ENCODE measurements around the gene FOXF2.

FOXF2 gene

DNA sequence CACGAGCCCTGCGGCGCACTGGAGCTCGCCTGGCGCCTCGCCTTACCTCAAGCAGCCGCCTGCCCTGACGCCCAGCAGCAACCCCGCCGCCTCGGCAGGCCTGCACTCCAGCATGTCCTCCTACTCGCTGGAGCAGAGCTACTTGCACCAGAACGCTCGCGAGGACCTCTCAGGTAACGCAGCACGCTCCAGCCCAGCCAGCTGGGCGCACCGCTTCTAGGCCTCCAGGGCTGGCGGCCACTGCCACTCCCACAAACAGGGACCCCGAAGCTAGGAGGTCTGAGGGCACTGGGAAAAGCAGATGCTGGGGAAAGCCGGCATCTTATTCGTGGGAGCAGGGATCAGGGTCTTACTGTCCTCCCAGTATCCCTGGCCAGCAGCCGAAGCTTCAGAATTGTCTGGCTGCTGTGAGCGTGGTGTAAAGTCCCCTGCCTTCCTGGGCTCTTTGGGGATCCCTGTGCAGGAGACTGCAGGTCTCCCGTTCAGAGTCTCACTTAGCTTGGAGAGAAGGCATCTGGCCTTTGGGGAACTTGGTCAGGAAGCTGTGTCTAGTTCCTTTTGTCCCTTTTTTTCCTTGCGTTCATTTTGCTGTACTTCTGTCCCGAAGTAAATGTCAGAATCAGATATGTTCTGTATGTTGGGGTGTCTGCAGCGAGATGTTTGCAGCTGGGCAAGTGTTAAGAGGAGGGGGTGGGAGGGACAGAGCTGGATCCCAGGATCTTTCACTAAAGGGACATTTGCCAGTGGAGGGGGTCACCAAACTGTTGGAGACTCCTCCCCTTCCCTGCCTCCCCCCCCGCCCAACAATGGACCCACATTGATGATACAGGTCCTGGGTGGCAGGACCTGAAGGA is 1.8 kb downstream of the FOXF2 start:
- no peak for DNase-seq (ENCODE audit: low read depth in 3 of 3)

DNA sequence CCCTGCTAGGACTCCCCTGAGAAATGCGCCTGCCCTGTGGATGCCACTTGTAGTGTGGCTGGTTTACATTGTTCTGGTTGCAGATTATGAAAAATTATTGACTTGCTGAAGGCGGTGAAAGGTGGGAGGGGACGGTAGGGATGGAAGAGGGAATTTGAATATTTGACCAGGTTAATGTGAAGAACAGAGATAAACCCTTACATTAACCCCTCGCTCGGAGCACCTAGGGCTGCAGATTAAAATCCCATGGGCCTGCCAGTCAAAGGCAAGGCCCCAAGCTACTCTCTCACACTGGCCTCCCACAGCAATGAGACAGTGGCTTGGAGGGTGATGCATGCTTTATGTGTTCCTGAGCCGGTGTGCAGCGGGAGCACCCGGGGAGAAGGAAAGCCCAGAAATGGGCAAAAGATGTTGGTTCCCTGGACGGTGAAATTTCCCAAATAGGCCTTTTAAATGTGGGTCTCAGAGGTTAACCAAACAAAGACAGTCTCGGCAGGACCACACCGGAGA is 2.5 kb downstream of the FOXF2 start:
- no peak for DNase-seq (ENCODE audit: low read depth in 3 of 3)

DNA sequence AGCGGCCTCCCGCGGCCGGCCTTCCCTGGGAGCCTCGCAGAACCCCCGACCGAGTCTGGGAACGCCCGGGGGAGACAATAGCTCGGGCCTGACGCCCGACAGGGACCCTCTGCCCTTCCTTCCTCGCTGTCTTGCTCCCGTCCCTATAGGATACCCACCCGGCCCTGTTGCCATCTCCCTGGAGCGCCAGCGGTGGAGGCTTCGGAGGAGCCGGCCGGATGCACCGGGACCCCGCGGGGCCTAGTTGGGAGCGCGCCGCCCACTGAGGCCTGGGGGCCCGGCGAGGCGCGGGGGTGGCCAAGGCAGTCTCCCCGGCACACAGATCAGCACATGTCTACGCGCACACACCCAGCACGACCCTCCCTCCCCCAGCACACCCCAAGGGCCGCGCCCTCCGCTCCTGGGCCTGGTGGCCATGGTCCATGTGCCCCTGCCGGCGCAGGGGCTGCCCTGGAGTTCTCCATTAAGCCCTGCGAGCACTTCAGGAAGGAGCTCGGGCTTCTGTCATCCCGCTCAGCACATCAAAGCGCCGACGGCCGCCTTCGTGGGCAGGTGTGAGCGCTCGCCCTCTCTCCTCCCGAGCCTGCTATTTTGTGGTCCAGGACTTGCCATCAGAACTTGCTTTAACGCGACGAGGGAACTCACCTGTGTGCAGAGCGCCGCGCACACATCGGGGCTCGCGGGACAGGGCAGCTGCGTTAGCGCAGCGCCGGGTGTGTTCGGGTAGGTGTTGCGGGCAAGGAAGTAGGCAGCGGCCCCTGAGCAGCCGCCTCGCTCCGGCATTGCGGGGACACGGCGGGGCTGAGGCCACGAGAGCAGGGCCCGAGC is 3.7 kb downstream of the FOXF2 start:
- DNase-seq (ENCODE audit: low read depth in 3 of 3) = no peak

DNA sequence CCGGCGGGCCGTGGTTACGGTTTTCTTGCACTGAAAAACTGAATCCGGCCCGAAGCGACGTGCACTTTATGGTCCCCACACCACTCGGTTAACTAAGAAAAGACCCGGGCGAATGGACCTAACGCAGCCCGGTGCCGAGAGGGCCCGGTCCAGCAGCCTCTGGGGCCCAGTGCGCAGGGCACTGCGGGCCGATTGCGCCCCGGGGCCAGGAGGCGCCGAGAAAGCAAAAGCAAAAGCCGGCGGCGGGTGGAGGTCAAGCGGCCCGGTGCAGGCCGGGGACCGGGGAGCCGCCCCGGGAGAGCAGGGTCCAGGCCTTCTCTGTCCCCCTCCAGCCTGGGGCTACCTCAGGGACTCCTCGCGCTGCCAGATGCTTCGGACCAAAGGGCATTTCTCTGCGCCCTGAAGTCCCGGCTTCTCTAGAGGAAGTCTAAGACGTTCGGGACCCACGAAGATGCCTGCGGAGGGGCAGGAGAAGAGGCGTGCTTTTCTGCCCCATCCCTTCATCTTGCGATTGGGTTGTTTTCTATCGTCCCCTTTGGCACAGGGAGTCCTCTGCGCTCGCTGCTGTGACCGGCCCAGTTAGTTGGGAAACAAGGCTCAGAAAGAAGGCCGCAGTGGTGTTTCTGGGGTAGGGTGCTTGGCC is 4.4 kb downstream of the FOXF2 start:
- no peak for DNase-seq (ENCODE audit: low read depth in 3 of 3)

DNA sequence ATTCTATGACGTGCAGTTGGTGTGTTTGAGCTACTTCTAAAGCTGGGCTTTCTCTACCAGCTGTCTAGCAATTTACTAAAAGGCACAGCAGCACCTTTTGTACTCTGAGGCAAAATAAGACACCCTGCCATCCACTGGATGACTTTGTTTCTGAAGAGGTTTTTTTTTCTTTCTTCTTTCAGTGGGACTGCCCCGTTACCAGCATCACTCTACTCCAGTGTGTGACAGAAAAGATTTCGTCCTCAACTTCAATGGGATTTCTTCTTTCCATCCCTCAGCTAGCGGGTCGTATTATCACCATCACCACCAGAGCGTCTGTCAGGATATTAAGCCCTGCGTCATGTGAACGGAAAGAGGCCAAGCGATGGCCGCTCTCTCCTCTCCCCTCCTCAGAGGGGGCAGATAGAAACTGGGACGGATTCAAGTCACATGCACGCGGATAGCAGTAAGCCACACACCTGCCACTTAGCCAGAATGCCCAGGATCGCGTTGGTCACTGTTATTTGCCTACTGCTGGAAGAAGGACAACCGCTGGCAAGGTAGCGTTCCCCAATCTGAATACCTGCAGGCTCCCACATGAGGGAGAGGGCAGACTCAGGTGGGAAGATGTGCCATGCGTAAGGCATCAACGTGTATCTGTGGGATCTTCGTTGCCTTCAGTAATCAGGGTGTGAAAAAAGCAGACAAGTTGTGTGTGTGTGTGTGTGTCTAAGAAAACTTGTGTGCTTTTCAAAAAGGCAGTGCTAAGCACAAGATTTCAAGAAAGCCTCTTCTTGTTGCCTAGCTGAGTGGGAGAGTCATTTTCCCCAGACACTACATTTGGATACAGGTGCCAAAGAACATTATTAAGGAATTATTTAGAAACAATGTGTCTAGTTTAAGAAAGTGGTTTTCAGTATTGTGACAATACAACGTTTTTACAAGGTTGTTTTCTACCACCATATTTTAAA is 5.4 kb downstream of the FOXF2 start:
- no peak for DNase-seq (ENCODE audit: low read depth in 3 of 3)

DNA sequence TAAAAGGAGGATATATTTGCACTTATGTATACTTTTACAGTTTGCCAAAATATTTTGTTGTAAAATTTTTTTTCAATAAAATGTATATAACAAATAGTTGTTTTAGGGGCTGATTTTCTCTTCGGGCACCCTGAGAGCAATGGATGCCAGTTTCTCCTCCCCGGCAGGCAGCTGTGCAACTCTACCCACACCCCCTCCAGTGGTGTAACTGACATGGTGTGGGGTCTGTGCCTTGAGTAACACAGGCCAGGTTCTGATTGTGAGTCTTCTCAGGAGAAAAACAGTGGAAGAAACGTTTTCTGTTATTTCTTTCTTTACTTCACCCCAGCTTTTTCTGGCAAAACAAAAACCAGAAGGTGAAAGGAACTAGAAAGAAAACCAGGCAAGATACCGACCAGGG is 6.1 kb downstream of the FOXF2 start:
- no peak for DNase-seq (ENCODE audit: low read depth in 3 of 3)

DNA sequence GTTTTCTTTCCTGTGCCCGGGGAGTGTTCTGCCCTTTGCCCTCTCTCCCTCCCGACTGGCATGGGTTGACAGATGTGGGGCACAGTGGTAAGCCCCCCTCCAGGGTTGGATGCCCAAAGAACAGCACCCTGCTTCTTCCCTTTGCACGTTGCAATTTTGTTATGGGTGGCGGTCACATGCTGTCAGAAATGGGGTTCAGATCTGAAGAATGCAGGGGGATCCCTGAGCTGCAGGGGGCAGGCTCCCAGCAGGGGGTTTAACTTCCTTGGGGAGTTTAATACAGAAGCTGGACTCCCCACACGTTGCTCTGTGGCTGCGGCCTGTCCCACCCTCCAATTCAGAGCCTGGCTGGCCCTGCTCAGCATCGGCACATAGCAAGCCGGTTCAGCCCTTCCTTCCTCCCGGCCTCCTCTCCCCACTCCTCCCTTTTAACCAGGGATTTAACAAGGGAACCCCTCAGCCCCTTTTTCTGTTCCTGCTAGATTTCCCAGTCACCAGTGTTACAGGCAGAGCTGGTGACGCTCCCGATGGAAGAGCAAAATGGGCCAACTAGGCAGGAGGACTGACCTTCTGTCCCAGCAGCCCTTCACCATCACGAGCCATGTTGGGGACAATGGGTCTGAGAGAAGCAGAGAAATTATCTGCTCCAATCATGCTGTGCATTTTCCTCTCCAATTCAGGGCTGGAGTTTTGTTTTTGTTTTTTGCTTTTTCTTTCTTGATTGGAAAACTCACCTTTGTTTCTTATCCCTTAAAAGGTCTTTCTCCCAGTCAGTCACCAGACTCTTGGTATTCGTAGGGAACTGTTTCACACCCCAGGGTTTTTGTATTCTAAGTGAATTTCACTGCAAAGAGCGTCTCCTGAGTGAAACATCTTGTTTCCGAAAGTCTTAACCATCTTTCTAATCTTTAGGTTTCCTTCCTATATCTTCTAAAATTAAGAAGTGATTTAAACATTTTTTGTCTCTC is 6.8 kb downstream of the FOXF2 start:
- DNase-seq (ENCODE audit: low read depth in 3 of 3) = no peak

DNA sequence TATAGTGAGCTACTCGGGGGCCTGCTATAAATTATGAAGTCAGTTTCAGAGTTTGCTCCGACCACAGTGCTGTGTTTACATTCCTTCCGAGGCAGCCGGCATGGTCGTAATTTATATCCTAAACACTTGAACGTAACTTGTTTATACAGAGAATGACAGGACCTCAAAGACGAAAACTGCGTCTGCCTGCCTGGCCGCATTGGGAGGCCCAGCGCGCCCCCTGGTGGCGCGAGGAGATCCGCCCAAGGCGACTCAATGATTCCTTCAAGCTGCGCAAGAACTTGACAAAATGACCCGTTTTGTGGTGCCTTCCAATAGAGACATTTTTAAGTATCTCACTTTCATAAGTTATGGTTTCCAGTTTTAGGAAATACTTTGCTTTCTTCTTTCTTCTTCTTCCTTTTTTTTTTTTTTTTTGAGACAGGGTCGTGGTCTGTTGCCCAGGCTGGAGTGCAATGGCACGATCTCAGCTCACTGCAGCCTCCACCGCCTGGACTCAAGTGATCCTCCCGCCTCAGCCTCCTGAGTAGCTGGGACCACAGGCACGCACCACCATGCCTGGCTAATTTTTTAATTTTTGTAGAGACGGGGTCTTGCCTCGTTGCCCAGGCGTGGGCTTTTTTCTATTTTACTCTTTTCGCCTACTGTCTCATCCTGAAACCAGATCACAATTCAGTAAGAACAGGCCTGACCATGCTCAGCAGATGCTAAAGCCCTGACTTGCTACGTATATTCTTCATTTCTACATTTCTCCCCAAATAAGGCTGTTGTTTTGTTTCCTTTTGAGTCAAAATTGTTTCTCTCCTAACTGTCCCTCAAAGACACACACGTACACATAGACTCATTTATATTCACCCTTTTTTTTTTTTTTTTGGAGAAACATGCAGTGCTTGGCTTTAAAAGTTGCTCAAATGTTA is 7.8 kb downstream of the FOXF2 start:
- DNase-seq (ENCODE audit: low read depth in 3 of 3) = peak; percentile 47 to 65 (median 57)

DNA sequence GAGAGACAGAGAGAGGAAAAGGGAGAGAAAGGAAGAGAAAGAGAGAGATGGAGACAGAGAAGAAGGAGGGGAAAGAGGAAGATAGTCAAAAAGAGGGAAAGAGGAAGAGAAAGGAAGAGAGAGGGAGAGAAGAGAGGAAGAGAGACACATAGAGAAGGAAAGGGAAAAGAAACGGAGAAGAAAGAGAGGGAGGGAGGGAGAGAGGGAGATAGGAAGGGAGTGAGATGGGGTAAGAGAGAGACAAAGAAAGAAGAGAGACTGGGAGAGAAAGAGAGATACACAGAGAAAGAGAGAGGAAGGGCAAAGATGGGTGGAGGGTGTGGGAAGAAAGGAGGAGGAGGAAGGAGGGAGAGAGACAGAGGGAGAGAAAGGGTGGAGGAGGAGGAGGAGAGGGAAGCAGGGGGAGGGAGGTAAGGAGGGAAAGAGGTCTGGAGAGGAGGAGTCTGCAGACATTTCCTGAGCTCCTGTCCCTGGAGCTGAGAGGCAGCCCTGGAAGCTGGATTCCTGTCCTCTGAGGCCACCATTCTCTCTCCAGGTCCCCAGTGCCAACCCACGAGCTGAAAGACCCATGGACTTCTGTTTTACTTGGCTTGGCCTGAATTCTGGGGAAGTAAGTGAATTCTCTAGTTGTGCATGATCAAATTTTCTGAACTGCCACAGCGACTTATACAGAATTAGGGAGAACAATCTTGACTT is 9.9 kb downstream of the FOXF2 start:
- DNase-seq (ENCODE audit: low read depth in 3 of 3) = no peak

DNA sequence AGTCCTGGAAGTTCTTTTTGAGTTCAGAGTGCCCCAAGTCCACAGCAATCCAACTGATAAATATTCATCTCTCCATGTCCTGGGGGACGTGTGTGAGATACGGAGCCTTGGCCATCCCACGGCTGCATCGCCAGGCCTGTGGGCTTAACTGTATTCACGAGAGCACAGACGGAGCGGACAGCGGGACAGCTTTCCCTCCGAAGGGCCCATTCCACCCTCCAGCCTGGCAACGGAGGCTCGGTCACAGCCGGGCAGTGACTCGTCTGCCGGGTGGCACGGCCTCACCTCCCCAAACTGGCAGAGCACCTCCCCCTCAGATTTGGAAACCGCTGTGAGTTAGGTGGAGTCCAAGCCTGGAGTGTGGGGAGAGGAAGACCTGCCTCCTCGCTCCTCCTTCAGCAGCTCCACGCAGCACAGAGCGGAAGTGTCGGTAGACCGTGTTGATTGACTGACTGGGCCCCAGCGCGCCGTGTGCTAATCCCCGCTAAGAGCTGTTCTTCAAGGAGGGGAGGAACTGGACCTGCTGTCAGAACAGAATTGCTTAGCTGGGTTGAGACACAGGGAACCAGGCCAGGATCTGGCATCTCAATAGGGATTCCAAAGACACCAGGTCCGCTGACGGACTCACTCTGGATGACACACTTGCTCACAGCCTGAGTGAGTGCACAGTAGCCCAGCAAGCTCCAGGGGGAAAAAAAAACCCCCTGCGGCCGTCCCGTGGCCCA is 10.9 kb downstream of the FOXF2 start:
- DNase-seq (ENCODE audit: low read depth in 3 of 3) = no peak

DNA sequence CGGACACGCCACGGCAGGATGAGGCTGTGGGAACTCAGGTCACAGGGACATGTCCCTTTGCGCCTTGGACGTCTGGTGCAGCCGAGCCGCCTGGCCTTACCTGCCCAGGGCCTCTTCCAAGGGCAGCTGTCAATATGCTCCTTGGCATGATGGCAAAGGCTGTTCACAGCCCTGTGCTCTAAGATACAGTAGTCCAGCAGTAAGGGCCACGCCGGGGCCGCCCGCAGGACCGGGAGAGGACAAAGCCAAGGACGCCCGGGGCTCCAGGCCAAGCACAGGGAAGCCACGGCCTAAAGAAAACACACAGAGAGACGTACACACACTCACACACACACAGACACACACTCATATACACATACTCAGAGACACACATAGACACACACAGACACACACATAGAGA is 13.0 kb downstream of the FOXF2 start:
- no peak for DNase-seq (ENCODE audit: low read depth in 3 of 3)

DNA sequence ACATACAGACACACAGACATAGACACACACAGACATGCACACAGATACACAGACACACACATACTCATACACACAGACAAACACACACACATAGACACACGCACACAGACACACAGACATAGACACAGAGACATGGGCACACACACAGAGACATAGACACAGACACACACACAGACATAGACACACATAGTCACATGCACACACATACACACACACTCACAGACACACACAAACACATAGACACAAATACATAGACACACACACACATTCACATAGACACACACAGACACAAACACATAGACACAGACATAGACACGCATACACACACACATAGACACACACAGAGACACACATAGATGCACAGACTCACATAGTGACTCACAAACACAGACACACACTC is 13.5 kb downstream of the FOXF2 start:
- DNase-seq (ENCODE audit: low read depth in 3 of 3) = no peak

DNA sequence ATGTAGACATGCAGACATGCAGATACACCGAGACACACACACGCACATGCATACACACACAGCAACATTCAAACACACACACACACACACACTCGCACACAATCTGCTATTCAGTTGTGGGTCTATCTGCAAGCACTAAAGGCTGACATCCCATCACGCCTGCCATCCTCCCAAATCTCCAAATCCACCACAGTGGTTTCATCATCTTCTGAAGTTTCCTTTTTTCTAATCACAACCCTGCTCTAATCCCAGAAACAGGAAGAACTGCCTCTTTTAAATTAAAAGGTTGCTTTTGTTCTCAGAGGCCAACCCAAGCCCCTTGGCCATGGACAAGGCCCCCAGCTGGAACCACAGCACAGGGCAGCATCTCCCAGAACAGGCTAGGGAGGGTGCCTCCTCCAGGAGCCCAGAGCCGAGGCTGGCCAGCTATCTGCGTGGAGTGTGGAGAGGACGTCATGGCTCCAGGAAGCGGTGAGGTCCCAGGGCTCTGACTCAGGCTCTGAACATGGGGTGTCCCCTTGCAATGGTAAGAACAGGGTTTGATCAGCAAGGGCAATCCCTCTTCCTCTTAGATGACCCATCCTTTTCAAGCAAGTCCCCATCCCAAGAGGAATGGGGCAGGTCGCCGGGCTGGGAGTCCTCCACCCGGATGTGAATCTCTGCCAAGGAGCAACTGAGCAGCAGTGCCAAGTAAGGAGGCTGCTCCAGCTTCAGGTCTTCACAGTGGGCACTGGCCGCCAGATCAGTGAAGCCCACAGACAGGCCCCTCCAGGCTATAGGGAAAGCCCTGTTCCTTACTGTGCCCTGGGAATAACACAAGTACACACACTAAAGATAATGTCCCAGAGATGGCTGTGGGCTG is 14.7 kb downstream of the FOXF2 start:
- no peak for DNase-seq (ENCODE audit: low read depth in 3 of 3)

DNA sequence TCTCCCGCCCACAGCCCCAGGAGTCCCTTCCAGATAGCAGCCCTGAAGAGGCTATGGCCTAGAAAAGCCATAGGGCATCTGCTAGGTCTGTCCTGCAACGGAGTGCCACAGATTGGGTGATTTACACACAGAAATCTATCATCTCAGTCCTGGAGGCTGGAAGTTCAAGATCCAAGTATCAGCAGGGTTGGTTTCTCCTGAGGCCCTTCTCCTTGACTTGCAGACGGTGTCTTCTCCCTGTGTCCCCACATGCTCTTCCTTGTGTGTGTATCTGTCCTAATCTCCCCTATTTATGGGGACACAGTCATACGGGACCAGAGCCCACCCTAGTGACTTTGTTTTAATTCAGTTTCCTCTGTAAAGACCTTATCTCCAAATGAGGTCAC is 15.3 kb downstream of the FOXF2 start:
- DNase-seq (ENCODE audit: low read depth in 3 of 3) = no peak

DNA sequence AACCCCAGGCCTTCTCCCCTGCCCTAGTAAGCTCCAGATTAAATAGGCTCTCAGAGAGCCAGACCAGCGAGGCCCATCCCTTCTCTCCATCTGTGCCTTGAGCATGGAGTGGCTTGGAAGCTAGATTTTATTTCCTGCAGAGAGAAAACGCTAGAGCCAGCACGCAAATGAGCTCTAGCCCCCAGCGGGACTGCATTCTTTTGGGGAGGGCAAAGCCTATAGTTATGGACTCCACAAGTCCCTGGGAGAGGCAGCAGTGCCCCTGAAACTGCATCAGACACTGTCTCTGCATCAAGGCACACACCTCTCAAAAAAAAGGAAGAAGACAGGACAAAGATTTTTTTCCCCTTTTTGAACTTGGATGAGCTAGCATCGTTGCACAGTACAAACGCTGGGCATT is 15.8 kb downstream of the FOXF2 start:
- no peak for DNase-seq (ENCODE audit: low read depth in 3 of 3)

DNA sequence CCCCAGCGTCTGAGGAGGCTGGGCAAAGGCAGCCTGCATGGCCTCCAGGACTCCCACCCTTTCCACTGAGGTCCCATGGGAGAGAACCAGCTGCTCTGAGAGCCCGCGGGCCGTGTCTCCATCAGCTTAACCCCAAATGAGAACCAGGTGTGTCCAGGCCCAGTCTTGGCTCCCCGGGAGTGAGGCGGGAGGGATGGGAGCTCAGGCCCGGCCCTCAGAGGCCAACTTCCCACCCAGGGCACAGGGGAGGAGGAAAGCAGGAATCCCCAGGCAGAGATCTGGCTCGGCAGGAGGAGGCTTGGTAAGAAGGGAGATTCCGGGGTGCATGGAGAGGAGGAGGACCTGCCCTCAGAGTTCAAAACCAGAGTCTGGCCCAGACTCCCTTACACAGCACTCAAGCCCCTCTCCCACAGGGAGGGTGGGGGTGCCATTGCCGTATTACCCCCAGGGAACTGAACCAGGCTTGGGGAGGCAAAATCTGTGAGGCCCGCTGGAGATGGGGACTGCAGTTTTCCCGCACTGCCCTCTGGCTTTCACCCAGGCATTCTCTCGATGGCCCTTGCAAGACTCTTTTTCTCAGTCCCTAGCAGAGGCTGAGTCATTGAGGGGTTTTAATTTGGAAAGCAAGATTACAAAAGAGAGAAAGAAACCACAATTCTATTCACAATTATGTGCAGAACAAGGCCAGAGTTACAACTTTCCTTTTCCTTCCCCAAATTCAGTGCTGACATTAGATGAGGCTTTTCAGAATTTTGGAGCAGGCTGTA is 17.1 kb downstream of the FOXF2 start:
- DNase-seq (ENCODE audit: low read depth in 3 of 3) = no peak
